WTC11 (cell line): ENCODE results near the gene SLC9A3. TPM values are rescaled to one million over a fixed set of nuclear protein-coding genes. Genes with fewer than 3 reads are reported as not detected.
A peak's percentile ranks its signal among the peaks of the same experiment; 100 is the strongest.

Experiments used
- AFF4 ChIP-seq: sonication (generic); formaldehyde crosslinking; IDR thresholded peaks from 2 replicates; pipeline ENCODE4 v1.8.1; 2023; ENCODE audit warnings: mild to moderate bottlenecking, missing genetic modification reagents, borderline replicate concordance
- ARID4B ChIP-seq: sonication (generic); formaldehyde crosslinking; IDR thresholded peaks from 2 replicates; pipeline ENCODE4 v1.8.0; 2023; ENCODE audit warnings: missing genetic modification reagents, mild to moderate bottlenecking, borderline replicate concordance
- CDX4 ChIP-seq: fragments of 250-450 bp; sonication (Bioruptor Pico); IDR thresholded peaks from 2 replicates; pipeline ENCODE4 v1.9.0; 2021; ENCODE audit warnings: moderate library complexity, mild to moderate bottlenecking, inconsistent platforms, borderline replicate concordance
- GRHL2 ChIP-seq: fragments of 250-450 bp; sonication (Bioruptor Pico); IDR thresholded peaks from 2 replicates; pipeline ENCODE4 v1.8.0; 2022; ENCODE audit warnings: mild to moderate bottlenecking, moderate library complexity; ENCODE audit not compliant: insufficient replicate concordance, severe bottlenecking
- MAX ChIP-seq: sonication (generic); formaldehyde crosslinking; IDR thresholded peaks from 2 replicates; pipeline ENCODE4 v1.8.0; 2022; ENCODE audit warnings: mild to moderate bottlenecking, missing genetic modification reagents
- NFE2L1 ChIP-seq: sonication (generic); formaldehyde crosslinking; IDR thresholded peaks from 2 replicates; pipeline ENCODE4 v1.8.1; 2023; ENCODE audit warnings: missing genetic modification reagents
- OVOL2 ChIP-seq: fragments of 250-450 bp; sonication (Bioruptor Pico); IDR thresholded peaks from 2 replicates; pipeline ENCODE4 v1.9.0; 2021; ENCODE audit warnings: mild to moderate bottlenecking, borderline replicate concordance
- SMAD3 ChIP-seq: sonication (generic); formaldehyde crosslinking; IDR thresholded peaks from 2 replicates; pipeline ENCODE4 v1.8.0; 2022; ENCODE audit warnings: missing genetic modification reagents, mild to moderate bottlenecking, borderline replicate concordance
- SMAD4 ChIP-seq: sonication (generic); formaldehyde crosslinking; IDR thresholded peaks from 2 replicates; pipeline ENCODE4 v1.8.0; 2022; ENCODE audit warnings: mild to moderate bottlenecking, missing genetic modification reagents
- SP1 ChIP-seq: sonication (generic); formaldehyde crosslinking; conservative IDR thresholded peaks from 2 replicates; pipeline ENCODE4 v1.8.1; 2022; ENCODE audit warnings: missing genetic modification reagents
- TEAD4 ChIP-seq: sonication (generic); formaldehyde crosslinking; IDR thresholded peaks from 2 replicates; pipeline ENCODE4 v1.8.0; 2022; ENCODE audit warnings: mild to moderate bottlenecking, missing genetic modification reagents
- USF1 ChIP-seq: sonication (generic); formaldehyde crosslinking; IDR thresholded peaks from 2 replicates; pipeline ENCODE4 v1.8.0; 2022; ENCODE audit warnings: mild to moderate bottlenecking, missing genetic modification reagents
- ZNF232 ChIP-seq: sonication (generic); formaldehyde crosslinking; IDR thresholded peaks from 2 replicates; pipeline ENCODE4 v1.8.0; 2022; ENCODE audit warnings: mild to moderate bottlenecking, missing genetic modification reagents
- total RNA-seq: library from RNA; stranded (reverse); gene quantifications from 3 replicates; pipeline ENCODE4 v1.2.3, GENCODE V29; 2021
- TF ChIP-seq, protein P1 (sequence below): sonication (generic); formaldehyde crosslinking; IDR thresholded peaks from 2 replicates; pipeline ENCODE4 v1.8.0; 2022; ENCODE audit warnings: mild to moderate bottlenecking, missing genetic modification reagents
- TF ChIP-seq, protein P2 (sequence below): sonication (generic); formaldehyde crosslinking; IDR thresholded peaks from 2 replicates; pipeline ENCODE4 v1.8.1; 2022; ENCODE audit warnings: mild to moderate bottlenecking, moderate library complexity, missing genetic modification reagents
- TF ChIP-seq, protein P3 (sequence below): sonication (generic); formaldehyde crosslinking; IDR thresholded peaks from 2 replicates; pipeline ENCODE4 v1.8.0; 2022; ENCODE audit warnings: mild to moderate bottlenecking, missing genetic modification reagents
- TF ChIP-seq, protein P4 (sequence below): sonication (generic); formaldehyde crosslinking; IDR thresholded peaks from 2 replicates; pipeline ENCODE4 v1.8.1; 2023; ENCODE audit warnings: mild to moderate bottlenecking, missing genetic modification reagents, moderate library complexity

The SLC9A3 gene
- total RNA-seq, 1 experiment from 2014 or later, result 1.6 TPM

- TF ChIP-seq SMAD3 (CRISPR knock-in tag) (peak; percentile 63; the same call in 1 of the 2 replicates), OVOL2 (CRISPR knock-in tag) (no peak), NFE2L1 (0 out of 2 replicates have a peak, but pooled peaks have one; percentile 40), MAX (peak; percentile 80), SP1 (CRISPR knock-in tag) (peak; percentile 59; the same call in 1 of the 2 replicates), AFF4 (CRISPR knock-in tag) (peak; percentile 88; the same call in 1 of the 2 replicates), TEAD4 (CRISPR knock-in tag) (0 out of 2 replicates have a peak, but pooled peaks have one; percentile 63), GRHL2 (CRISPR knock-in tag) (no peak), ARID4B (peak; percentile 78), ZNF232 (CRISPR knock-in tag) (peak; percentile 67; the same call in 1 of the 2 replicates), CDX4 (CRISPR knock-in tag) (no peak), SMAD4 (CRISPR knock-in tag) (peak; percentile 68; the same call in 1 of the 2 replicates), USF1 (CRISPR knock-in tag) (peak; percentile 58)
- TF ChIP-seq, protein P1, sequence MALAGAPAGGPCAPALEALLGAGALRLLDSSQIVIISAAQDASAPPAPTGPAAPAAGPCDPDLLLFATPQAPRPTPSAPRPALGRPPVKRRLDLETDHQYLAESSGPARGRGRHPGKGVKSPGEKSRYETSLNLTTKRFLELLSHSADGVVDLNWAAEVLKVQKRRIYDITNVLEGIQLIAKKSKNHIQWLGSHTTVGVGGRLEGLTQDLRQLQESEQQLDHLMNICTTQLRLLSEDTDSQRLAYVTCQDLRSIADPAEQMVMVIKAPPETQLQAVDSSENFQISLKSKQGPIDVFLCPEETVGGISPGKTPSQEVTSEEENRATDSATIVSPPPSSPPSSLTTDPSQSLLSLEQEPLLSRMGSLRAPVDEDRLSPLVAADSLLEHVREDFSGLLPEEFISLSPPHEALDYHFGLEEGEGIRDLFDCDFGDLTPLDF (CRISPR knock-in tag), result no peak
- TF ChIP-seq, protein P2, sequence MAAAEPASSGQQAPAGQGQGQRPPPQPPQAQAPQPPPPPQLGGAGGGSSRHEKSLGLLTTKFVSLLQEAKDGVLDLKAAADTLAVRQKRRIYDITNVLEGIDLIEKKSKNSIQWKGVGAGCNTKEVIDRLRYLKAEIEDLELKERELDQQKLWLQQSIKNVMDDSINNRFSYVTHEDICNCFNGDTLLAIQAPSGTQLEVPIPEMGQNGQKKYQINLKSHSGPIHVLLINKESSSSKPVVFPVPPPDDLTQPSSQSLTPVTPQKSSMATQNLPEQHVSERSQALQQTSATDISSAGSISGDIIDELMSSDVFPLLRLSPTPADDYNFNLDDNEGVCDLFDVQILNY (CRISPR knock-in tag), result peak; percentile 68; the same call in 1 of the 2 replicates
- TF ChIP-seq, protein P3, sequence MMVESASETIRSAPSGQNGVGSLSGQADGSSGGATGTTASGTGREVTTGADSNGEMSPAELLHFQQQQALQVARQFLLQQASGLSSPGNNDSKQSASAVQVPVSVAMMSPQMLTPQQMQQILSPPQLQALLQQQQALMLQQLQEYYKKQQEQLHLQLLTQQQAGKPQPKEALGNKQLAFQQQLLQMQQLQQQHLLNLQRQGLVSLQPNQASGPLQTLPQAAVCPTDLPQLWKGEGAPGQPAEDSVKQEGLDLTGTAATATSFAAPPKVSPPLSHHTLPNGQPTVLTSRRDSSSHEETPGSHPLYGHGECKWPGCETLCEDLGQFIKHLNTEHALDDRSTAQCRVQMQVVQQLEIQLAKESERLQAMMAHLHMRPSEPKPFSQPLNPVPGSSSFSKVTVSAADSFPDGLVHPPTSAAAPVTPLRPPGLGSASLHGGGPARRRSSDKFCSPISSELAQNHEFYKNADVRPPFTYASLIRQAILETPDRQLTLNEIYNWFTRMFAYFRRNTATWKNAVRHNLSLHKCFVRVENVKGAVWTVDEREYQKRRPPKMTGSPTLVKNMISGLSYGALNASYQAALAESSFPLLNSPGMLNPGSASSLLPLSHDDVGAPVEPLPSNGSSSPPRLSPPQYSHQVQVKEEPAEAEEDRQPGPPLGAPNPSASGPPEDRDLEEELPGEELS, result peak; percentile 30; the same call in 1 of the 2 replicates
- TF ChIP-seq, protein P4, sequence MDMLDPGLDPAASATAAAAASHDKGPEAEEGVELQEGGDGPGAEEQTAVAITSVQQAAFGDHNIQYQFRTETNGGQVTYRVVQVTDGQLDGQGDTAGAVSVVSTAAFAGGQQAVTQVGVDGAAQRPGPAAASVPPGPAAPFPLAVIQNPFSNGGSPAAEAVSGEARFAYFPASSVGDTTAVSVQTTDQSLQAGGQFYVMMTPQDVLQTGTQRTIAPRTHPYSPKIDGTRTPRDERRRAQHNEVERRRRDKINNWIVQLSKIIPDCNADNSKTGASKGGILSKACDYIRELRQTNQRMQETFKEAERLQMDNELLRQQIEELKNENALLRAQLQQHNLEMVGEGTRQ (CRISPR knock-in tag), result peak; percentile 54
Observed at GRCh38 chr5:442335-443238, 81.7 kb downstream of the SLC9A3 start, which contains the start of gene EXOC3 (continued).
